Dendritic cell treated with granulocyte-macrophage colony-stimulating factor and Interleukin-4, amounts not matched to agents 40 ng/mL and 50 ng/mL, for 4 days (primary cell): Measurements from ENCODE around the gene GALR1.

Experiments
- H3K27ac Mint-ChIP-seq: one replicate; pipeline ENCODE4 v1.8.0; 2022; ENCODE audit warnings: mild to moderate bottlenecking, mixed read lengths
- H3K27me3 Mint-ChIP-seq: one replicate; pipeline ENCODE4 v1.8.0; 2022; ENCODE audit warnings: mild to moderate bottlenecking, mixed read lengths
- H3K36me3 Mint-ChIP-seq: one replicate; pipeline ENCODE4 v1.8.0; 2022; ENCODE audit warnings: low read depth, mixed read lengths
- H3K4me1 Mint-ChIP-seq: one replicate; pipeline ENCODE4 v1.8.0; 2022; ENCODE audit warnings: low read depth, mixed read lengths
- H3K4me3 Mint-ChIP-seq: one replicate; pipeline ENCODE4 v1.8.0; 2022; ENCODE audit warnings: mild to moderate bottlenecking, moderate library complexity, mixed read lengths
- H3K9me3 Mint-ChIP-seq: one replicate; pipeline ENCODE4 v1.8.0; 2022; ENCODE audit warnings: mixed read lengths
- intact Hi-C: fragments of 100-400 bp; cut with micrococcal nuclease; formaldehyde crosslinking; loops from one replicate; pipeline ENCODE4 v1.15.0; 2022

The GALR1 gene

DNA sequence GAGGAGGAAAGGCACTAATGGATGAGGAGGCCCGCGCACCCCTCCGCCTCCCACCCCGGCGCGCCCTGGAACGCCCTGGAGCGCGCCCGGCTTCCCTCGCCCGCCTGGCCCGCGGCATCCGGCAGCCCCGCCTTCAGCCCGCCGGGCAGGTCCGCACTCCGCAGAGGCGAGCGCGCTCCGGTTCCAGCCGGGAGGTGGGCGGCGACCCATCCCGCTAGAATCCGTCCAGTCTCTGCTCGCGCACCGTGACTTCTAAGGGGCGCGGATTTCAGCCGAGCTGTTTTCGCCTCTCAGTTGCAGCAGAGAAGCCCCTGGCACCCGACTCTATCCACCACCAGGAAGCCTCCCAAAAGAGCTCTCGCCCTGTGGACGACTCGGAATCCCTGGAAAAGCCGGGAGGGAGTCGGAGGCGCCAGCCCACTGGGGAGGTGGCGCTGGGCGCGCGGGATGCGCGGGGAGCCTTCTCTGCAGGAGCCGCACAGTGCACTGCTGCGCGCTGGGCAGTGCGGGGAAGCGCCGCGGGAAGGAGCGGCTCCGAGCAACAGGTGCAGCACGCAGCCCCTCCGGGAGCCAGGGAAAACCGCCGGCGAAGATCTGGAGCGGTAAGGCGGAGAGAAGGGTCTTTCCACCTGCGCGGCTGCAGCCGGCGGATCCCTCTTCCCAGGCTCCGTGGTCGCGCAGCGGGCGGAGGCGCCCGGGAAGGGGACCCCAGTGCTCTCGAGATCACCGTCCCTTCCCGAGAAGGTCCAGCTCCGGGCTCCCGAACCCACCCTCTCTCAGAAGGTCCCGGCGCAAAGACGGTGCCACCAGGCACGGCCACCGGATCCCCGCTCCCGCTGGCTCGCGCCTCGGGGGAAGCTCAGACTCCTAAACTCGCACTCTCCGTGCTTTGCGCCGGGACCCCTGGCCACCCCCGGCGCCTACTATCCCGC, at the start of gene GALR1:
GALR1 (plus strand) TSS at position 280 of the 932 bp plus-strand sequence. CDS start 701 bp downstream, outside the sequence.
- peaks cover 16% of the 10 kb centered on the region for H3K4me1 Mint-ChIP-seq
- peak within 1 kb of the TSS; percentile 69 for H3K4me3 Mint-ChIP-seq
- no peaks in the 10 kb centered on the region for H3K36me3 Mint-ChIP-seq
- no peak within 1 kb of the TSS for H3K27ac Mint-ChIP-seq
- H3K27me3 Mint-ChIP-seq: peaks cover 89% of the 10 kb centered on the region
- intact Hi-C loops: no loop called here
- H3K9me3 Mint-ChIP-seq: peaks cover 13% of the 10 kb centered on the region

DNA sequence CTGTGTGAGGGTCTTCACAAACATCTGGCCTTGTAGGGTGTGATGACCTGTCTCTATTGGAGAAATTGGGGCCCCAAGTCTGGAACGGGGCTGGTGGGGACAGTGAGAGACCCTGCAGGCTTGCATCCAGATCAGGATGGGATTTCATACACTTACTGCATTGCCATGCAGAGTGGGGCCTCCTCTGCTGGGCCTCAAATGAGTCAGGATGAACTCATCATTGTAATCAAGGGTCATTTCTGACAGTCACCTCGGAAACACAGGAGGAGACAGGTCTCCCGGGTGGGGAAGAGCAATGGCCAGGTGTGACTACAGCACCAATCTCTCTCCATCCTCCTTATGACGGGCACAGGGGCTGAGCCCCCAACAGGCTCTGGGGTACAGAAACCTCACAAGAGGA, 48.1 kb upstream of the GALR1 start:
- no peak overlapping the region for H3K4me3 Mint-ChIP-seq
- H3K4me1 Mint-ChIP-seq: peaks cover 7% of the 10 kb centered on the region
- H3K36me3 Mint-ChIP-seq: no peaks in the 10 kb centered on the region
- no peak overlapping the region for H3K27ac Mint-ChIP-seq
- H3K9me3 Mint-ChIP-seq: no peaks in the 10 kb centered on the region
- intact Hi-C loops: no loop called here
- H3K27me3 Mint-ChIP-seq: peaks cover 7% of the 10 kb centered on the region

DNA sequence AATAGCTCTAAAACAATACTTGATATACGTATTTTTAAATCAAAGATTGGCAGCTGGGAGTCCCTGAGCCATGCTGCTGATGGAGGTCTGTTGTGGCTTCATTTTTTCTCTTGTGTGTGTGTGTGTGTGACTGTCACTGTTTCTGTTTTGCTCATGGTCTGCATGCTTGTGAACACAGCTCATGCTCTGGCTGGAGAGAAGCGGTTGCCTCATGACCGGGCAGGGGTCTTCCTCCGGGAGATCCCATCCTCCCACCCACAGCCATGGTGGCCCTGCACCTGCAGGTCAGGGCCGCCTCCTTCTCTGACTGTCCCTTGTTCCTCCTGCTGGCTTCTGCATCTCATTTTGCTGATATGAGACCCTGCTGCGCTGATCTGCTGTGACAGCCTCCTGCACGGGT, 47.3 kb upstream of the GALR1 start:
- H3K4me1 Mint-ChIP-seq: peaks cover 14% of the 10 kb centered on the region
- no peak overlapping the region for H3K27ac Mint-ChIP-seq
- H3K4me3 Mint-ChIP-seq: no peak overlapping the region
- H3K36me3 Mint-ChIP-seq: no peaks in the 10 kb centered on the region
- H3K9me3 Mint-ChIP-seq: no peaks in the 10 kb centered on the region
- peaks cover 7% of the 10 kb centered on the region for H3K27me3 Mint-ChIP-seq
- intact Hi-C loops: no loop called here

GRCh38 chr18:77203071-77203470, 46.6 kb upstream of the GALR1 start:
- Mint-ChIP-seq H3K4me1 (peaks cover 19% of the 10 kb centered on the region), H3K4me3 (no peak overlapping the region), H3K27ac (no peak overlapping the region), H3K27me3 (peaks cover 7% of the 10 kb centered on the region), H3K9me3 (no peaks in the 10 kb centered on the region), H3K36me3 (no peaks in the 10 kb centered on the region)
- intact Hi-C loops: no loop called here

DNA sequence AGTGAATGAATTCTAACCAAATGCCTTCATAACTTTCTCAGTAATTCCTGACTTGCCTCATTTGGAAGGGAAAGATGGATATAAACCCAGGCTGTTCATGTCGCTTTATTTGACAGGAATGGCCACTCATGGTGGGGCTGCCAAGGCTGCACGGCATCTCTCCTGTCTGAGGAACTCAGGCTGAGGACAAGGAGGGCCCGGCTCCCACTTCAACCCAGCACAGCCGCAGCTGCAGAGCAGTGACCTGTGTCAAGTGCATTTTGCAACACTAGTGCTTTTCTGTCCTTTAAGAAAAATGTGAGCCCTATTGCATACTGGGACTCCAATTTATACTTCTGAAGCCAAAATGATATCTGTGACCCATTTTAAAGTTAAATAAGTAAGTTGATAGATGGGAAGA, 45.8 kb upstream of the GALR1 start:
- H3K4me1 Mint-ChIP-seq: peaks cover 26% of the 10 kb centered on the region
- H3K4me3 Mint-ChIP-seq: no peak overlapping the region
- H3K36me3 Mint-ChIP-seq: no peaks in the 10 kb centered on the region
- no peak overlapping the region for H3K27ac Mint-ChIP-seq
- H3K9me3 Mint-ChIP-seq: no peaks in the 10 kb centered on the region
- intact Hi-C loops: no loop called here
- peaks cover 7% of the 10 kb centered on the region for H3K27me3 Mint-ChIP-seq

GRCh38 chr18:77205769-77206168, 43.9 kb upstream of the GALR1 start:
- H3K4me1 Mint-ChIP-seq: peaks cover 45% of the 10 kb centered on the region
- intact Hi-C loops: loop anchor here (2.0 kb wide), 1 partner anchor 71 kb away; no protein-coding TSS in a partner anchor
- H3K9me3 Mint-ChIP-seq: no peaks in the 10 kb centered on the region

DNA sequence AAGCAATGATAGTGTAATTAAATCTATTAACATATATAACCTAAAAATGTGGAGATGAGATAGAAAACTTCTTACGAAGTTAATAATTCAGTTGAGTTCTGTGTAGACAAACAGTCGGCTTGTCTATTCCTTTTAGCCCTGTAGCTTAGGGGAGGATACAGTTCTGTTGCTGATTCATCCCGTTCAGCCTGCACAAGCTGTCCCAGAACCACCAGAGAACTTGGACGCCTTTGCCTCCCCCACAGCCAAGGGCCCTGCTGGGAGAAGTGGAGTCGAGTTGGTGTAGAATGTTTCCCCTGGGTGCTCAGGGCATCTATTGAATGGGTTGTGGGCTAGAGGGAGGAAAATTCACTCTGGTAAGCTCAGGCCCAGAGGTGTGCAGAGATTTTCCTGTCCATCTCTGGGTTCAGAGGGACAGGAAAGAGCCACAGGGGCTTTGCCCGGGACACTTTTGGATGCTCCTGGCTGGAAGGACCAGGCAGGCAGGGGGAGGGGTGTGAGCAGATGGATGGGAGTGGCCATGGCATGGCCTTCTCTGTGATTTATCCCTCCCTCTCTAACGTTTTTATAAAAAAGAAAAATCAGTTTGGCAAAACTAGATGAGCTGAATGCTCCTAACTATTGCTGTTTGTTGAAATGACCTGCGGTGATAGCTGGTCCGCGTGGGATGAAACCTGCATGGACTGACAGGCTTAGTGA, 42.8 kb upstream of the GALR1 start:
- Mint-ChIP-seq H3K4me3 (no peak overlapping the region), H3K27me3 (peaks cover 7% of the 10 kb centered on the region), H3K4me1 (peaks cover 56% of the 10 kb centered on the region), H3K9me3 (no peaks in the 10 kb centered on the region), H3K36me3 (no peaks in the 10 kb centered on the region), H3K27ac (peak overlapping the region; percentile 63)
- intact Hi-C loops: loop anchor here (2.0 kb wide), 1 partner anchor 72 kb away; no protein-coding TSS in a partner anchor

More at GRCh38 chr18:77205769-77206168, 43.9 kb upstream of the GALR1 start:
- Mint-ChIP-seq H3K4me3 (no peak overlapping the region), H3K36me3 (no peaks in the 10 kb centered on the region), H3K27ac (no peak overlapping the region), H3K27me3 (peaks cover 7% of the 10 kb centered on the region)

DNA sequence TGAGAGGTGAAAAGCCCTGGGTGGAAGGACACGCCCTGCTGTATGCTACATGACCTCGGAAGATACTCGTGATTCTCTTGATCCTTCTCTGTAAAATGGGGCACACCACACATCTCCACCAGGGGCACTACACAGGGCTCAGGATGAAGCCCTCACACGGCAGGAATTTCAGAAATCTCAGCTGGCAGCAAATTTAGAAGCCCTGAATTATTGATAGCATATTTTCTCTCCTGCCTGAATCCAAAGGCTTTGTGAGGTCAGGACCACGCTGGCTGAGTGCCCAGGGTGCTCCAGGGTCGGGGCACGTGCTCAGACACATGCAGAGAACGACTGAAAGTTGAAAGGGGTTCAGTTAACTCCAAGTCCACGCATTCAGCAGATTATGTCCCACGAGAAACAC, 42.1 kb upstream of the GALR1 start:
- Mint-ChIP-seq H3K4me1 (peaks cover 53% of the 10 kb centered on the region), H3K36me3 (no peaks in the 10 kb centered on the region), H3K9me3 (no peaks in the 10 kb centered on the region), H3K4me3 (no peak overlapping the region), H3K27me3 (peaks cover 5% of the 10 kb centered on the region), H3K27ac (peak overlapping the region; percentile 63)
- intact Hi-C loops: loop anchor here (2.0 kb wide), 1 partner anchor 73 kb away; no protein-coding TSS in a partner anchor

GRCh38 chr18:77208964-77209363, 40.7 kb upstream of the GALR1 start:
- Mint-ChIP-seq H3K4me3 (peak overlapping the region; percentile 61), H3K36me3 (no peaks in the 10 kb centered on the region), H3K9me3 (no peaks in the 10 kb centered on the region), H3K27ac (peak overlapping the region; percentile 93), H3K27me3 (peaks cover 2% of the 10 kb centered on the region), H3K4me1 (peaks cover 49% of the 10 kb centered on the region)
- intact Hi-C loops: no loop called here

GRCh38 chr18:77209587-77209986, 40.1 kb upstream of the GALR1 start:
- peak overlapping the region; percentile 93 for H3K27ac Mint-ChIP-seq
- H3K9me3 Mint-ChIP-seq: no peaks in the 10 kb centered on the region
- H3K4me3 Mint-ChIP-seq: no peak overlapping the region
- peaks cover 2% of the 10 kb centered on the region for H3K27me3 Mint-ChIP-seq
- peaks cover 49% of the 10 kb centered on the region for H3K4me1 Mint-ChIP-seq
- no peaks in the 10 kb centered on the region for H3K36me3 Mint-ChIP-seq
- intact Hi-C loops: no loop called here

- no peaks in the 10 kb centered on the region for H3K9me3 Mint-ChIP-seq
- intact Hi-C loops: loop anchor here (5.0 to 10.0 kb wide), 3 partner anchors 208 to 385 kb away; partner anchors contain the start of gene ZNF236
- H3K27ac Mint-ChIP-seq: peak overlapping the region; percentile 93
- H3K4me1 Mint-ChIP-seq: peaks cover 49% of the 10 kb centered on the region
- H3K27me3 Mint-ChIP-seq: no peaks in the 10 kb centered on the region
- H3K4me3 Mint-ChIP-seq: no peak overlapping the region
- no peaks in the 10 kb centered on the region for H3K36me3 Mint-ChIP-seq
Measured at GRCh38 chr18:77210249-77210648, 39.4 kb upstream of the GALR1 start.

DNA sequence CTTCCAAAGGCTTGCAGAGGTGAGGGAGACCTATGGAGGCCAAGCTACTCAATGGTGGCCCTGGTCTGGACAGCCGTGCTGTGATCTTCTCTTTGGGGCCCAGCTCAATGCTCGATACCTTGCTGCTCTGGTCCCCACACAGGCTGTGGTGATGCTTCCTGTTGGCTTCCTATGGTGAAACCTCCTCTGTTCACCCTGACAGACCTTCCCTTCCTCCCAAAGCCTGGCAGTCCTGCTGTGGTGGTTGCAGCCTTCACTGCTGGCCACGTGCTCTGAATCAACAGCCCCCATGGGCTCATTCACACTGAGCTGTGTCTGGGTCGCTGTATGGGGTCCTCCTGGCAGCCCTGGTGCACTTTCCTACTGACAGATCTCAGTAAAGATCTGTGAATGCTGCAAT, 31.0 kb upstream of the GALR1 start:
- no peak overlapping the region for H3K27ac Mint-ChIP-seq
- no peaks in the 10 kb centered on the region for H3K4me1 Mint-ChIP-seq
- H3K4me3 Mint-ChIP-seq: no peak overlapping the region
- intact Hi-C loops: loop anchor here (10.0 kb wide), 1 partner anchor 394 kb away; the partner anchor contains the start of gene ZNF236
- peaks cover 1% of the 10 kb centered on the region for H3K27me3 Mint-ChIP-seq
- no peaks in the 10 kb centered on the region for H3K36me3 Mint-ChIP-seq
- no peaks in the 10 kb centered on the region for H3K9me3 Mint-ChIP-seq

- intact Hi-C loops: no loop called here
- H3K4me3 Mint-ChIP-seq: no peak overlapping the region
- H3K27ac Mint-ChIP-seq: no peak overlapping the region
- no peaks in the 10 kb centered on the region for H3K9me3 Mint-ChIP-seq
- H3K36me3 Mint-ChIP-seq: no peaks in the 10 kb centered on the region
- peaks cover 1% of the 10 kb centered on the region for H3K27me3 Mint-ChIP-seq
- H3K4me1 Mint-ChIP-seq: no peaks in the 10 kb centered on the region
Measured at GRCh38 chr18:77220726-77221125, 28.9 kb upstream of the GALR1 start.

GRCh38 chr18:77222464-77222863, 27.2 kb upstream of the GALR1 start:
- Mint-ChIP-seq H3K9me3 (no peaks in the 10 kb centered on the region), H3K4me3 (no peak overlapping the region), H3K27ac (no peak overlapping the region), H3K27me3 (peaks cover 5% of the 10 kb centered on the region), H3K4me1 (no peaks in the 10 kb centered on the region), H3K36me3 (no peaks in the 10 kb centered on the region)
- intact Hi-C loops: no loop called here
